ENCODE data around the gene FLNB. TPM values are rescaled to one million over a fixed set of nuclear protein-coding genes. Genes with fewer than 3 reads are reported as not detected.

The FLNB gene
- total RNA-seq, 1 experiment from 2014 or later: 83.4 TPM

DNA sequence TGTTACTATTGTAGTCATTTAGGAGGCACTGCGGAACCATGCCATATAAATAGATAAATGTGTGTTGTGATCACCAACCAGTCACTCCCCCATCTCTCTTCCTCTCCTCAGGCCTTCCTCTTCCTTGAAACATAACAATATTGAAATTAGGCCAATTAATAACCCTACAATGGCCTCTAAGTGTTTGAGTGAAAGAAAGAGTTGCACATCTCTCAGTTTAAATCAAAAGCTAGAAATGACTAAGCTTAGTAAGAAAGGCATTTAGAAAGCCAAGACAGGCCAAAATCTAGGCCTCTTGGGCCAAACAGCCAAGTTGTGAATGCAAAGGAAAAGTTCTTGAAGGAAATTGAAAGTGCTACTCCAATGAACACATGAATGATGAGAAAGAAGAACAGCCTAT lies 210.7 kb downstream of the FLNB start:
- no peak overlapping the region for H3K56ac ChIP-seq (ENCODE audit: insufficient read length, low read depth, low read length)

More for the DNA sequence above, 210.7 kb downstream of the FLNB start:
- TF ChIP-seq, protein P1, sequence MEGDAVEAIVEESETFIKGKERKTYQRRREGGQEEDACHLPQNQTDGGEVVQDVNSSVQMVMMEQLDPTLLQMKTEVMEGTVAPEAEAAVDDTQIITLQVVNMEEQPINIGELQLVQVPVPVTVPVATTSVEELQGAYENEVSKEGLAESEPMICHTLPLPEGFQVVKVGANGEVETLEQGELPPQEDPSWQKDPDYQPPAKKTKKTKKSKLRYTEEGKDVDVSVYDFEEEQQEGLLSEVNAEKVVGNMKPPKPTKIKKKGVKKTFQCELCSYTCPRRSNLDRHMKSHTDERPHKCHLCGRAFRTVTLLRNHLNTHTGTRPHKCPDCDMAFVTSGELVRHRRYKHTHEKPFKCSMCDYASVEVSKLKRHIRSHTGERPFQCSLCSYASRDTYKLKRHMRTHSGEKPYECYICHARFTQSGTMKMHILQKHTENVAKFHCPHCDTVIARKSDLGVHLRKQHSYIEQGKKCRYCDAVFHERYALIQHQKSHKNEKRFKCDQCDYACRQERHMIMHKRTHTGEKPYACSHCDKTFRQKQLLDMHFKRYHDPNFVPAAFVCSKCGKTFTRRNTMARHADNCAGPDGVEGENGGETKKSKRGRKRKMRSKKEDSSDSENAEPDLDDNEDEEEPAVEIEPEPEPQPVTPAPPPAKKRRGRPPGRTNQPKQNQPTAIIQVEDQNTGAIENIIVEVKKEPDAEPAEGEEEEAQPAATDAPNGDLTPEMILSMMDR (conservative IDR thresholded peaks at IDR 0.05): no peak
- H3K9ac ChIP-seq (ENCODE audit: extremely low read depth, insufficient read length, low read length): no peak overlapping the region
- Mint-ChIP-seq H3K9me3 (no peaks in the 10 kb centered on the region), H3K4me1 (peaks cover 14 to 16% of the 10 kb centered on the region in 2 experiments), H3K36me3 (ENCODE audit: insufficient read depth in 1 of 3, low read depth in 3 of 3) (no peaks in the 10 kb centered on the region), H3K27ac (no peak overlapping the region), H3K27me3 (ENCODE audit: low read depth) (peaks cover 23% of the 10 kb centered on the region), H3K4me3 (no peak overlapping the region)
- H3K4me1 ChIP-seq (ENCODE audit: insufficient read depth, low read length): no peaks in the 10 kb centered on the region; the same call in 1 of the 2 replicates
- no peak overlapping the region for H4K91ac ChIP-seq (ENCODE audit: insufficient read length, low read depth, low read length)
- no peak overlapping the region for H2AK5ac ChIP-seq (ENCODE audit: insufficient read length, low read length)
- no peaks in the 10 kb centered on the region for H3K27me3 ChIP-seq (ENCODE audit: insufficient read depth, low read length)
- no peak overlapping the region for H2BK20ac ChIP-seq (ENCODE audit: low read depth, low read length, poor library complexity, severe bottlenecking)
- H4K8ac ChIP-seq (replicated peaks; ENCODE audit: insufficient read length, low read depth, low read length): no peak overlapping the region
- no peaks in the 10 kb centered on the region for H4K20me1 ChIP-seq (ENCODE audit: control insufficient read depth, insufficient read depth, insufficient read length)
- no peak overlapping the region for H3K23ac ChIP-seq (ENCODE audit: insufficient read length, low read depth, low read length)
- no peaks in the 10 kb centered on the region for H3K79me1 ChIP-seq (ENCODE audit: insufficient read depth, low read depth, low read length, poor library complexity, severe bottlenecking)
- H2BK5ac ChIP-seq (ENCODE audit: insufficient read length, low read length): no peak overlapping the region
- no peaks in the 10 kb centered on the region for H3K79me2 ChIP-seq (ENCODE audit: insufficient read depth, low read length)
- WGBS (ENCODE audit: extremely low coverage, insufficient read length, low lambda C conversion rate): no CpG with 5 or more reads among the region's 1 CpG
- H3T11ph ChIP-seq (ENCODE audit: low read length): no peak overlapping the region
- H3K9me3 ChIP-seq (ENCODE audit: control insufficient read depth, low read depth, low read length): no peaks in the 10 kb centered on the region
- no peak overlapping the region for H4K5ac ChIP-seq (ENCODE audit: insufficient read length, low read depth, low read length)
- H3K4ac ChIP-seq (ENCODE audit: low read depth, low read length): no peak overlapping the region
- no peak overlapping the region for H3K18ac ChIP-seq (ENCODE audit: insufficient read length, low read depth, low read length)
- no peak overlapping the region for H2BK120ac ChIP-seq (ENCODE audit: low read depth, low read length, poor library complexity, severe bottlenecking)
- no peak for DNase-seq
- H3K4me2 ChIP-seq (ENCODE audit: insufficient read depth, insufficient read length, low read length): no peak overlapping the region
- H2AFZ ChIP-seq (ENCODE audit: low read length): no peak overlapping the region
- H3K23me2 ChIP-seq (ENCODE audit: insufficient read length, low read depth, low read length, poor library complexity, severe bottlenecking): no peaks in the 10 kb centered on the region
- no peak overlapping the region for H2BK15ac ChIP-seq (ENCODE audit: low read depth, low read length)
- no peak overlapping the region for H3K27ac ChIP-seq (ENCODE audit: insufficient read length, low read depth, low read length)
- no peak overlapping the region for H3K14ac ChIP-seq (ENCODE audit: insufficient read depth, low read length)
- H2BK12ac ChIP-seq (ENCODE audit: insufficient read length, low read depth, low read length): no peak overlapping the region

Other genes with a start within 250 kb of the FLNB start
- gene DNASE1L3, start 202.6 kb downstream of the FLNB start, total RNA-seq (2021): not detected in 2 replicates
- 1.8 and 2.2 TPM in 2 replicates for gene ABHD6, start 229.4 kb downstream of the FLNB start, total RNA-seq (2021)

Data from H9 (cell line).